ENCODE results near the gene FLACC1.

DNA sequence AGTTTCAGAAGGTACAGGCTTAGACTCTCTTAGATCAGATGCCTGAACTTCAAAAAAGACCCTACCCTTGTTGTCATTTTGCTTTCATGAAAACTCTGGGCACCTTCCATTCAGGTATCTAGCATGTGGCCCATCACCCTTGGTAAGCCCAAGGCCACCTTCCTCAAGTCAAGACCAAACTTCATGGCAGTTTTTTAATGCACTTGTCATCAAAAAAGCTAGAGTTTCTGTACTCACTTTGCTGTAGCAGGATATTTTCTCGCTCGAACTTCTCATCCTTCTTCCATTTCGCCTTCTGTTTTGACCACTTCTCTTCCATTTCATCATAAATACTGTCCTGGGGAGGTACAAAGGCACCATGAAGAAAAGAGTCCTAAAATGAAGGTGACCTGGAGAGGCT is 48.2 kb downstream of the FLACC1 start:
- TF ChIP-seq POLR2AphosphoS5 (IDR thresholded peaks at IDR 0.05; ENCODE audit: low read depth, low read length) (no peak), FOXP2 (optimal IDR thresholded peaks at IDR 0.05; ENCODE audit: borderline replicate concordance, extremely low read depth, extremely low read length, insufficient read depth) (no peak)
